GM18526 (cell line): ENCODE measurements around the gene PDX1.

Source experiments
- POLR2A ChIP-seq: IDR thresholded peaks from 3 replicates; pipeline ENCODE4 v1.6.1; 2011; ENCODE audit not compliant: insufficient read length; ENCODE audit errors: extremely low read depth

The PDX1 gene

DNA sequence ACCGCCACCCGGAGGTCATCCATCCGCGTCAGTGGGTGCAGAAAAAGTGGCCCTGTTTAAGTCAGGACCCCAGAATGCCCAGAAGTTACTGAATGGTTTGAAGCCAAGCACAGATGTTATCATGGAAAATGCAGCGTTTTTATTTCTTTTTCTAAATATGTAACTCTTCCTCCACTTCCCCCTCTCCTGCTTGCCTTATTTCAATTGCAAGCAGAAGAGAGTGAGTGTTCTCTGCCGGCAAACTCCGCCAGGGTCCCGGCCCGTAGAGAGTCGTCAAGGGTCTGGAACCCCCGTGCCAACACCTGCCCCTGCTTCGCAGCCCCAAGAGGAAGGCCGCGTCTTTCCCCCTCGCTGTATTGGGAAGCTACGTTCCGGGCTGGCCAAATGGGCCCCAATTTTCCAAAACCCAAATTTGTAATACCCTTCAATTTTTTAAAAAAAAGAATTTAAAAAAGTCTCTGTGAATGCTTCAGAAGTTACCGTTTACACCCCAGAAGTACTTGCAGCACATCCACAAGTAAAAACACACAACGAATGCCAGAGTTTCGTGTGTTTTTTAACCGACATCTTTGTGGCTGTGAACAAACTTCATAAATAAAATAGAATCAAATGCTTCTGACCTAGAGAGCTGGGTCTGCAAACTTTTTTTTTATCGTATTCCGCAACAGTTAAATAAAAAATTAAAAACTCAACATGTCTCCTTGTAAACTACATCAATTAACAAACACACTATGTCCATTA is 712 bp upstream of the PDX1 start:
- no peak for TF ChIP-seq POLR2A

DNA sequence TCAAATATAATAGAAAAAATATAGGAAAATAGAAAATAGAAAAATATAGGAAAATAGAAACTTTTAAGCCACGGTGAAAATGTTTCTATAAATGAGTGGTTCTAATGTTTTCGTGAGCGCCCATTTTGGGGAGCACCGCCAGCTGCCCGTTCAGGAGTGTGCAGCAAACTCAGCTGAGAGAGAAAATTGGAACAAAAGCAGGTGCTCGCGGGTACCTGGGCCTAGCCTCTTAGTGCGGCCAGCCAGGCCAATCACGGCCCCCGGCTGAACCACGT is 204 bp upstream of the PDX1 start:
- no peak for TF ChIP-seq POLR2A

DNA sequence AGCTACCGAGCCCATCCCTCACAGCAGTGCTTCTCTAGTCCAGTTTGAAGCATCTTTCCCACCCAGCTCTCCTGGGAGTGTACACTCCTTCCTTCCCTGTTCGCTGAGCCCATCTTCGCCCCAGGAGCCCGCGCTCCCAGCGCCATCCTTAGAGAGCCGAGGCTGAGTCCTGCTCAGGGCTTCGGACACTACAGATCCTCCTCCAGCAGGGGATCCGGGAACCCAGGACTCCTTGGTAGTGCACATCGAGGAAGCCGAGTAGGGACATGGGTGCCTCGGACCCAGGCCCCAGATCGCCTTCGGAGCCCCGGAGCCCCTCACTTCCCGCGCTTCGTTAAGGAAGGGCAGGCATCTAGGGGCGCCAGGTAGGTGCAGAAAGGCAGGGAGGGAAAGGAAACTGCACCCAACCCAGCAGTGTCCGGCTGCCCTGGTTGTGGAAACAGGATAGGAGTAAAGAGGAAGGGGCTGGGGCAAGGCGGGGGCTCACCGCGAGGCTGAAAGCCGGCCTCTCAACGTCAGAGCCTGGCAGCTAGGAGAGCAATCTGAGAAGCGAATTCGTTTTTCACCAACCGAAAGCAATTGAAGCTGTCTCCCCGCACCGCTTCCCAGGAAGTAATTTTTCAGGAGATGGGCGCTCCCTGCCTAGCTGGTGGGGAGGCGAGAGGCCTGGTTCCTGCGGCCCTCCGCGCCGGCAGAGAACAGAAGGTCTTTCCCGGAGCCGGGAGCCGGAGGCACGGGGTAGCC is 1.0 kb downstream of the PDX1 start:
- no peak for TF ChIP-seq POLR2A

DNA sequence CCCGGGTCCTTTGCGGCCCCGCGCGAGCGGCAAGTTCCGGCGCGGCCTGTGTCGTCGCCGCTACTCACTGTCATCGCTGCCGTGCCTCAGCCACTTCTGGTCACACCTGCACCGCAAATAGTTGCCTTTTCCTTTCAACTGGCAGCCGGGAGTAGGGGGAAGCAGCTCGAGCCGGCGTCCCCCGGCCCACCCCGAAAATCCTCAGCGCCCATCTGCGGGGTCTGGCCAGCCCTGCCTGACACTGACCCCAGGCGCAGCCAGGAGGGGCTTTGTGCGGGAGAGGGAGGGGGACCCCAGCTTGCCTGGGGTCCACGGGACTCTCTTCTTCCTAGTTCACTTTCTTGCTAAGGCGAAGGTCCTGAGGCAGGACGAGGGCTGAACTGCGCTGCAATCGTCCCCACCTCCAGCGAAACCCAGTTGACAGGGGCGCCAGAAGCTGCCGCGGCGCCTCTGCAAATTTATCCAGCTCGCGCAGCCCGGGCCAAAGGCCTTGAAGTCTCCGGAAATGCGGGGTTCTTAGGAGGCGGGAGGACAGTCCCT is 1.7 kb downstream of the PDX1 start:
- TF ChIP-seq POLR2A = no peak

DNA sequence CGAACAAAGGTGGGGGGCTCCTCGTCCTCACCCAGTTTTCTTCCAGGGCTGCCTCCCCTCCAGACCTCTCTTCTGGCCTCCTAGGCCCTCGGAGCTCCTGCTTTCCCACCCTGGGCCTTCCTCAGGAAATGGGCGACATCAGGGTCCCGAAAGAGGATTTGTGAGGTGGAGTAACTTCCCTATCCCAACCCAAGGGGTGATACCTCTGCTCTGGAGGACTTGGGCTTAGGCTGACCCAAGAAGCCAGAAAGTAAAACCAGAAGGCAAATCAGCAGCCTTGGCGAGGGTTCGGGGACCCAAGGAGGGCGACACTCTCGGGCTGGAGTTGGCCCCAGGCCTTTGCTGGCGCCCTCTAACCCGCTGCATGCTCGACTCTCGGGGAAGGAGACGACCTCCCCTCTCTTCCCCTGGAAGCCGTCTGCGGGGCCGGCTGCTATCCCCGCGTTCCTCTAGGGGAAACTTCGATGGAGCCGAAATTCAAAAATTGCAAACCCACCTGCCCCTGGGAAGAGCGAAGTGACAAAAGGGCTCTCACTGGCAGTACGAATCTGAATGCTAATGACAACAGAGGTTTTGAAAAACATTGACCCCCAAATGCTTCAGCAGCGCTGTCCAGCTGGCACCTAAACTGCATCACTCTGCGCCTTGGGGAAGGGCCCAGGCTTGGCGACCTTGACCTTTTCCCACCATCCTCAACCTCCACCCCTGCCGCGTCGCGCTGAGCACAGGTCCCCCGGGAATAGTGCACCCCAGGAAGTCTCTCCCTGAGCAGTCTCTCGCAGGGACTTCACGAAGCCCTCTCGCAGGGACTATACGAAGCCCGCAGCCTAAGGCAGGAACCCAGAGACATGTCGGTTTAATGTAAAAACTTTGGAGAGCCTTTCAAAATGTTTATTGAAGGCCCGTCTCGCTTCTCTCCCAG is 2.4 kb downstream of the PDX1 start:
- TF ChIP-seq POLR2A = no peak

DNA sequence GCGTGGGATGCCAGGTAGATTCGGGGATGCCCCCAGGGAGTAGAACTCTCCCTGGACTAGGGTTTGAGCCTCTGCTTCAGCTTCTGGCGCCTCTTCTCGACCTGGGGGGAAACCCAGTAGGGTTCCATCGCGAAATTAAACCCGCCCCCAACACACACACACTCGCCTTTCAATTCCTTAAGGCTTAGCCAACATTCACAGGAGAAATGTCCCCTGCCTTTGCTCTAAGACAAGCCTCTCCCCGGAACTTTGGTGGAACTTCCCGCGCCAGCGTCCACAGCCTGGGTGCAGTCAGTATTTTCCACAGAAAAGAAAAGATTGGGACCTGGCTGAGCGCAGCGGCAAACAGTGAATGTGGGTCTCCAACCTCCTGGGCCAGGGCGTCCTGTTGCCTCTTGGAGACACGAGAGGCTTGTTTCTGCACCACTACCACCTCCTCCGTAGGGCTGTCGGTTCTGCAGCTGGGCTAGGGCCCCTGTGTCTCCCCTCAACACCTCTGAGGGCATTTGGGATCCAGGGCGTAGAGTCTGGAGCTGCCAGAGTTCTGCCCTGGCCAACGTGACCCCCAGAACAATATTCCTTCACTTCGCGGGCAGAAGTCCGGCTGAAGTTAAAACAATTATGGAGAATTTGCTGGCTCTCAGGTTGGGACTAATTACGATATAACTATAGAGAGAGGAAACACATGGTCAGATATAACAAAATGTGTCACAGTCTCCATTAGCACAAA is 3.2 kb downstream of the PDX1 start:
- TF ChIP-seq POLR2A = no peak

DNA sequence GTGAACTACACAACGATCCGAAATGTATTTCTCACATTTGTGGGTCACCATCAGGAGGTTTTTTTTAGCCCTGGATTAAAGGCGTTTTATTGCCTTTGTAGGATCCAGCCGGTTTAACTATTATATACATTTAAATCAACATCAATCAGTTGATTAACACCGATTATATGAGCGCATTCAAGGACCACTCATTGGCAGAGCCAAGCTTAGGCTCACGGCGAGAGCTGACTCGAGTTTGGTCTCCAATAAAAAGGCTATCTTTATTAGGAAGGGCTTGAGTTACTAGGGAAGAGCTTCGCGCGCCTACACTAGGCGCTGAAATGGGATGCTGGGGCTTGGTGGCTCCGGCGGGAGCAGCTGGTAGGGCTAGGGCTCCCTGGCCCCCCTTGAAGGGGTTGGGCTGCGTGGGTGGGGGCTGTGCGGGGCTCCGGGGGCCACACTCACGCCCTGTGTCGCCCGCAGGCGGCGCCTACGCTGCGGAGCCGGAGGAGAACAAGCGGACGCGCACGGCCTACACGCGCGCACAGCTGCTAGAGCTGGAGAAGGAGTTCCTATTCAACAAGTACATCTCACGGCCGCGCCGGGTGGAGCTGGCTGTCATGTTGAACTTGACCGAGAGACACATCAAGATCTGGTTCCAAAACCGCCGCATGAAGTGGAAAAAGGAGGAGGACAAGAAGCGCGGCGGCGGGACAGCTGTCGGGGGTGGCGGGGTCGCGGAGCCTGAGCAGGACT is 4.2 kb downstream of the PDX1 start:
- no peak for TF ChIP-seq POLR2A

DNA sequence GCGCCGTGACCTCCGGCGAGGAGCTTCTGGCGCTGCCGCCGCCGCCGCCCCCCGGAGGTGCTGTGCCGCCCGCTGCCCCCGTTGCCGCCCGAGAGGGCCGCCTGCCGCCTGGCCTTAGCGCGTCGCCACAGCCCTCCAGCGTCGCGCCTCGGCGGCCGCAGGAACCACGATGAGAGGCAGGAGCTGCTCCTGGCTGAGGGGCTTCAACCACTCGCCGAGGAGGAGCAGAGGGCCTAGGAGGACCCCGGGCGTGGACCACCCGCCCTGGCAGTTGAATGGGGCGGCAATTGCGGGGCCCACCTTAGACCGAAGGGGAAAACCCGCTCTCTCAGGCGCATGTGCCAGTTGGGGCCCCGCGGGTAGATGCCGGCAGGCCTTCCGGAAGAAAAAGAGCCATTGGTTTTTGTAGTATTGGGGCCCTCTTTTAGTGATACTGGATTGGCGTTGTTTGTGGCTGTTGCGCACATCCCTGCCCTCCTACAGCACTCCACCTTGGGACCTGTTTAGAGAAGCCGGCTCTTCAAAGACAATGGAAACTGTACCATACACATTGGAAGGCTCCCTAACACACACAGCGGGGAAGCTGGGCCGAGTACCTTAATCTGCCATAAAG is 4.8 kb downstream of the PDX1 start:
- TF ChIP-seq POLR2A = no peak

DNA sequence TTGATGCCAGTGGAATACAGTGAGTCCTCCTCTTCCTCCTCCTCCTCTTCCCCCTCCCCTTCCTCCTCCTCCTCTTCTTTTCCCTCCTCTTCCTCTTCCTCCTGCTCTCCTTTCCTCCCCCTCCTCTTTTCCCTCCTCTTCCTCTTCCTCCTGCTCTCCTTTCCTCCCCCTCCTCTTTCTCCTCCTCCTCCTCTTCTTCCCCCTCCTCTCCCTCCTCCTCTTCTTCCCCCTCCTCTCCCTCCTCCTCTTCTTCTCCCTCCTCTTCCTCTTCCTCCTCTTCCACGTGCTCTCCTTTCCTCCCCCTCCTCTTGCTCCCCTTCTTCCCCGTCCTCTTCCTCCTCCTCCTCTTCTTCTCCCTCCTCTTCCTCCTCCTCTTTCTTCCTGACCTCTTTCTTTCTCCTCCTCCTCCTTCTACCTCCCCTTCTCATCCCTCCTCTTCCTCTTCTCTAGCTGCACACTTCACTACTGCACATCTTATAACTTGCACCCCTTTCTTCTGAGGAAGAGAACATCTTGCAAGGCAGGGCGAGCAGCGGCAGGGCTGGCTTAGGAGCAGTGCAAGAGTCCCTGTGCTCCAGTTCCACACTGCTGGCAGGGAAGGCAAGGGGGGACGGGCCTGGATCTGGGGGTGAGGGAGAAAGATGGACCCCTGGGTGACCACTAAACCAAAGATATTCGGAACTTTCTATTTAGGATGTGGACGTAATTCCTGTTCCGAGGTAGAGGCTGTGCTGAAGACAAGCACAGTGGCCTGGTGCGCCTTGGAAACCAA is 5.6 kb downstream of the PDX1 start:
- no peak for TF ChIP-seq POLR2A

DNA sequence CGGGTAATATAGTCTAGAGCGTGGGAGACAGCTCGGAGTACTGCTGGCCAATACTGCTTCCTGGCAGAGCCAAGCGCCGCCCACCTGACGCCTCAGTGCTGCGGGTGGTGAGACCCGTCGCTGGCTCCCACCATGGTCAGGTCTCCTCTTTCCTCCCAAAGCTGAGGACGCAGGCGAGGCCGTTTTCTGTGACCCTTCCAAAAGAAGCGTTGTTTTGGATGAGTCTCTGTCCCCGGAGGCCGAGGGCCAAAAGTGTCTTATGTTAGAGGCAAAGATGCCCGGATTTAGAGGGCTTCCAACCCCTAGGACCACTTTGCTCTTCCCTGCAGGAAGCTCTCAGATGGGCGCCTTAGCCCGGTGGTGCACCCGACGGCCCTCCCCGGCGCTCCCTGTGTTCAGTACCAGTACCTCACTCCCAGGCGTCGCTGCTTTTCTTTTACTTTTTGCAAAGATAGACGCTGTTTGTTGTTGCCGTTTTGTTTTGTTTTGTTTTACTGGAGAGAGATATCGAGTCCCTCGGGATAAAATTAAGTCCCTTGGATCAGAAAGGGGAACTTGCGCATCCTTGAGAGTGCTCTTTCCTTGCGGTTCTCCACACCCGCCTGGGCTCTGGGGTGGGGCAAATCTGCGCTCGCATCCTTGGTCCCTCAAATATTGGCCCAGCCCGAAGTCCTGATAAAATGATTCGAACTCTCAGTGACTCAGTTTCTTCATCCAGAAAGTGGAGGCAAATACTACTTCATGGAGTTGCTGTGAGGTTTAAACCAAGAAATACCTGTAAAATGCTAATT is 7.0 kb downstream of the PDX1 start:
- no peak for TF ChIP-seq POLR2A

DNA sequence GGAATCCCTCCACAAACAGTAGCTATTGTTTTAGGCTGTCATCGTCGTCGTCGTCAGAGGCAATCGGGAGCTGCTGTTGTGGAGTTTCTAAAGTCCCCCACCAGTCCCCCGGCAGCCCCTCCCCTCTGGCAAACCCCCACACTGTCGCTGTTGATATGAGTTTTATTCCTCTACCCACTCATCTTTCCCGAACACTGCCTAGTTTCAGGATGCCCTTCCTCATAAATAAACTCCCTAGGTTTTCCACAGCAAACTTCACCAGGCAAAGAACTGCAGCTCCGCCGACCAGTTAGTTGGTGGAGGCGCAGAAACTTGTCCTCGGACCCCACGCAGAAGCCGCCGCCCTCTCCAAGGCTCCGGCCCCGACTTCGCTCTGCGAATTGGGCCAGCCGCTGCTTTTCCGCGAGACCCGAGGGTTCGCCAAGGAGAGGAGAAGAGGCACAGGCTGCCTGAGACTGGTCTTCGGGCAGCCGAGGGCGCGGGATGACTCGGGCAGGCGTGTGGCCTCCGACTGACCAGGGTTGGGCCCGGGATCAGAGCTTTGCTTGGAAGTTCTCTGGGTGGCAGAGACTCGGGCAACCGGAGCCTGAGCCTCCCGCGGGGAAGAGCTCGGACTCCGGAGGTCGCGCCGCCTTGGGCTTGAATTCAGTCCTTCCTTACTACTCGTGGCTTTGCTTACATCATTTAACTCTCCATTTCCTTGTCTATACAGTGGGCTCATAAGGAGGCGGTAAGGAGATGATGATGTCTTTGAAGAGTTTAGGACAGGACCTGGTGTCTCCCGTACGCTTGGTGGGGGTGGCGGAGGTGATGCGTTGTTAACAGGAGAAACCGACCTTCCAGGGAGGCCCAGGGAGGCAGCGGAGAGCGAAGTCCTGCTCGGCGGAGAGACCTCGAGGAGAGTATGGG is 7.9 kb downstream of the PDX1 start:
- no peak for TF ChIP-seq POLR2A
